H9 (cell line): ENCODE measurements around the gene MCM10. TPM values are rescaled to one million over a fixed set of nuclear protein-coding genes. Genes with fewer than 3 reads are reported as not detected.

Experiments used
- DNase-seq: peaks from one replicate; pipeline ENCODE4 v3.0.0-alpha.2; 2017
- H2AFZ ChIP-seq: one replicate; pipeline ENCODE4 v1.6.1; 2013; ENCODE audit warnings: mild to moderate bottlenecking, low read length, control low read depth, moderate library complexity
- H2AK5ac ChIP-seq: 2 replicates; pipeline ENCODE4 v1.6.1; 2013; ENCODE audit warnings: low read length, control low read depth, mixed read lengths; ENCODE audit not compliant: insufficient read length
- H2BK120ac ChIP-seq: one replicate; pipeline ENCODE4 v1.6.1; 2013; ENCODE audit warnings: low read depth, mild to moderate bottlenecking, low read length, control low read depth, inconsistent platforms; ENCODE audit not compliant: poor library complexity, severe bottlenecking
- H2BK12ac ChIP-seq: 2 replicates; pipeline ENCODE4 v1.6.1; 2013; ENCODE audit warnings: low read length, control low read depth, mixed read lengths, low read depth; ENCODE audit not compliant: insufficient read length
- H2BK15ac ChIP-seq: 2 replicates; pipeline ENCODE4 v1.6.1; 2013; ENCODE audit warnings: low read depth, low read length, control low read depth
- H2BK20ac ChIP-seq: one replicate; pipeline ENCODE4 v1.6.1; 2013; ENCODE audit warnings: low read depth, mild to moderate bottlenecking, low read length, control low read depth, inconsistent platforms; ENCODE audit not compliant: poor library complexity, severe bottlenecking
- H2BK5ac ChIP-seq: 2 replicates; pipeline ENCODE4 v1.6.1; 2013; ENCODE audit warnings: low read length, control low read depth, mixed read lengths; ENCODE audit not compliant: insufficient read length
- H3K14ac ChIP-seq: 2 replicates; pipeline ENCODE4 v1.6.1; 2013; ENCODE audit warnings: low read length, control low read depth; ENCODE audit not compliant: insufficient read depth
- H3K18ac ChIP-seq: 2 replicates; pipeline ENCODE4 v1.6.1; 2013; ENCODE audit warnings: low read depth, mild to moderate bottlenecking, mixed read lengths, low read length, control low read depth; ENCODE audit not compliant: insufficient read length
- H3K23ac ChIP-seq: 2 replicates; pipeline ENCODE4 v1.6.1; 2013; ENCODE audit warnings: low read length, control low read depth, mixed read lengths, low read depth; ENCODE audit not compliant: insufficient read length
- H3K23me2 ChIP-seq: 2 replicates; pipeline ENCODE4 v1.6.1; 2013; ENCODE audit warnings: low read depth, mild to moderate bottlenecking, mixed read lengths, low read length, control low read depth; ENCODE audit not compliant: insufficient read length, poor library complexity, severe bottlenecking
- H3K27ac ChIP-seq: 2 replicates; pipeline ENCODE4 v1.5.1; 2013; ENCODE audit warnings: low read length, control low read depth, mixed read lengths, low read depth; ENCODE audit not compliant: insufficient read length
- H3K27me3 ChIP-seq: 2 replicates; pipeline ENCODE4 v1.6.1; 2013; ENCODE audit warnings: low read length, control low read depth, inconsistent platforms; ENCODE audit not compliant: insufficient read depth
- H3K4ac ChIP-seq: 2 replicates; pipeline ENCODE4 v1.6.1; 2013; ENCODE audit warnings: low read depth, mild to moderate bottlenecking, control low read depth, inconsistent platforms, low read length, moderate library complexity
- H3K4me1 ChIP-seq: 2 replicates; pipeline ENCODE4 v1.6.1; 2013; ENCODE audit warnings: low read length, control low read depth, inconsistent platforms; ENCODE audit not compliant: insufficient read depth
- H3K4me2 ChIP-seq: 2 replicates; pipeline ENCODE4 v1.6.1; 2013; ENCODE audit warnings: low read length, control low read depth, mixed read lengths; ENCODE audit not compliant: insufficient read length, insufficient read depth
- H3K56ac ChIP-seq: 2 replicates; pipeline ENCODE4 v1.6.1; 2013; ENCODE audit warnings: low read depth, mild to moderate bottlenecking, mixed read lengths, low read length, control low read depth; ENCODE audit not compliant: insufficient read length
- H3K79me1 ChIP-seq: 2 replicates; pipeline ENCODE4 v1.6.1; 2013; ENCODE audit warnings: low read depth, mild to moderate bottlenecking, moderate library complexity, low read length, control low read depth, inconsistent platforms; ENCODE audit not compliant: insufficient read depth, poor library complexity, severe bottlenecking
- H3K79me2 ChIP-seq: 2 replicates; pipeline ENCODE4 v1.6.1; 2013; ENCODE audit warnings: low read length, control low read depth, inconsistent platforms; ENCODE audit not compliant: insufficient read depth
- H3K9ac ChIP-seq: 2 replicates; pipeline ENCODE4 v1.6.1; 2013; ENCODE audit warnings: low read length, control low read depth, mixed read lengths; ENCODE audit not compliant: insufficient read length; ENCODE audit errors: extremely low read depth
- H3K9me3 ChIP-seq: one replicate; pipeline ENCODE4 v1.6.1; 2013; ENCODE audit warnings: low read depth, low read length, inconsistent platforms; ENCODE audit not compliant: control insufficient read depth
- H3T11ph ChIP-seq: one replicate; pipeline ENCODE4 v1.6.1; 2013; ENCODE audit warnings: mild to moderate bottlenecking, low read length, control low read depth, inconsistent platforms
- H4K20me1 ChIP-seq: one replicate; pipeline ENCODE4 v1.6.1; 2013; ENCODE audit not compliant: control insufficient read depth, insufficient read length, insufficient read depth
- H4K5ac ChIP-seq: 2 replicates; pipeline ENCODE4 v1.6.1; 2013; ENCODE audit warnings: low read depth, mild to moderate bottlenecking, mixed read lengths, low read length, control low read depth; ENCODE audit not compliant: insufficient read length
- H4K8ac ChIP-seq: replicated peaks from 2 replicates; pipeline ENCODE4 v1.6.1; 2013; ENCODE audit warnings: low read length, control low read depth, mixed read lengths, low read depth; ENCODE audit not compliant: insufficient read length
- H4K91ac ChIP-seq: 2 replicates; pipeline ENCODE4 v1.6.1; 2013; ENCODE audit warnings: low read depth, mild to moderate bottlenecking, moderate library complexity, mixed read lengths, low read length, control low read depth; ENCODE audit not compliant: insufficient read length
- H3K27ac Mint-ChIP-seq, 3 experiments: 2 replicates in 2 of 3; 3 replicates in 1 of 3; pipeline ENCODE4 v1.8.0; 2020 to 2021; ENCODE audit warnings: mixed read lengths in 3 of 3, mild to moderate bottlenecking in 1 of 3, moderate library complexity in 1 of 3
- H3K27me3 Mint-ChIP-seq: 2 replicates; pipeline ENCODE4 v1.8.0; 2021; ENCODE audit warnings: low read depth, mild to moderate bottlenecking, moderate library complexity, mixed read lengths
- H3K36me3 Mint-ChIP-seq, 3 experiments: 2 replicates in 2 of 3; 3 replicates in 1 of 3; pipeline ENCODE4 v1.8.0; 2020 to 2021; ENCODE audit warnings: low read depth in 3 of 3, mixed read lengths in 3 of 3; ENCODE audit not compliant: insufficient read depth in 1 of 3
- H3K4me1 Mint-ChIP-seq, 2 experiments: 2 replicates each; pipeline ENCODE4 v1.8.0; 2020; ENCODE audit warnings: mixed read lengths in 2 of 2
- H3K4me3 Mint-ChIP-seq, 2 experiments: 2 replicates in 1 of 2; 3 replicates in 1 of 2; pipeline ENCODE4 v1.8.0; 2020 to 2021; ENCODE audit warnings: mild to moderate bottlenecking in 2 of 2, mixed read lengths in 2 of 2, moderate library complexity in 1 of 2
- H3K9me3 Mint-ChIP-seq, 2 experiments: 2 replicates in 1 of 2; 3 replicates in 1 of 2; pipeline ENCODE4 v1.8.0; 2020; ENCODE audit warnings: mild to moderate bottlenecking in 2 of 2, mixed read lengths in 2 of 2, moderate library complexity in 1 of 2
- WGBS: extraction: QIAGEN DNeasy Blood & Tissue Kit; methylation state at CpG from one replicate; pipeline ENCODE4 v1.1.7; 2013; ENCODE audit warnings: missing lambda C conversion rate, low lambda C conversion rate, mixed read lengths; ENCODE audit not compliant: insufficient read length; ENCODE audit errors: extremely low coverage; 5-methylcytosine and 5-hydroxymethylcytosine counted together
- total RNA-seq: library from RNA; stranded (reverse); gene quantifications from 2 replicates; pipeline ENCODE4 v1.2.1, GENCODE V29; 2021
- TF ChIP-seq, protein P1 (sequence below): fragments of 200-600 bp; sonication (generic); conservative IDR thresholded peaks from 3 replicates; pipeline ENCODE4 v1.8.0; 2021; ENCODE audit warnings: antibody characterized with exemption, mild to moderate bottlenecking

MCM10 gene
- total RNA-seq, 1 experiment from 2014 or later = 67.4 TPM

- H3K23me2 ChIP-seq = peaks cover 9% of the 10 kb centered on the region
- no peak overlapping the region for H3K56ac ChIP-seq
- H3K23ac ChIP-seq = no peak overlapping the region
- Mint-ChIP-seq H3K4me1 (peaks cover 9 to 12% of the 10 kb centered on the region in 2 experiments), H3K4me3 (peak overlapping the region in 1 of 2 experiments; percentile 65; a peak in 3 of 5 replicates), H3K36me3 (peaks cover 25 to 47% (median 40%) of the 10 kb centered on the region in 3 experiments; a peak in 6 of 7 replicates), H3K27ac (no peak overlapping the region; a peak in 1 of 7 replicates), H3K9me3 (no peaks in the 10 kb centered on the region), H3K27me3 (no peaks in the 10 kb centered on the region)
- no peaks in the 10 kb centered on the region; the same call in 1 of the 2 replicates for H3K4me1 ChIP-seq
- H3K4ac ChIP-seq = no peak overlapping the region
- H3K27ac ChIP-seq = no peak overlapping the region
- H3K79me2 ChIP-seq = peaks cover 25% of the 10 kb centered on the region; the same call in 1 of the 2 replicates
- H3K14ac ChIP-seq = no peak overlapping the region
- no peak overlapping the region for H3T11ph ChIP-seq
- H4K91ac ChIP-seq = no peak overlapping the region
- no peak overlapping the region for H3K18ac ChIP-seq
- H2BK120ac ChIP-seq = no peak overlapping the region
- H4K5ac ChIP-seq = no peak overlapping the region
- H2BK15ac ChIP-seq = no peak overlapping the region
- no peak overlapping the region for H2AK5ac ChIP-seq
- H3K4me2 ChIP-seq = no peak overlapping the region
- H3K79me1 ChIP-seq = peaks cover 18% of the 10 kb centered on the region
- no CpG with 5 or more reads among the region's 3 CpGs for WGBS
- no peak overlapping the region for H2BK20ac ChIP-seq
- H3K9me3 ChIP-seq = no peaks in the 10 kb centered on the region
- no peaks in the 10 kb centered on the region for H4K20me1 ChIP-seq
- no peak for DNase-seq
- TF ChIP-seq, protein P1, sequence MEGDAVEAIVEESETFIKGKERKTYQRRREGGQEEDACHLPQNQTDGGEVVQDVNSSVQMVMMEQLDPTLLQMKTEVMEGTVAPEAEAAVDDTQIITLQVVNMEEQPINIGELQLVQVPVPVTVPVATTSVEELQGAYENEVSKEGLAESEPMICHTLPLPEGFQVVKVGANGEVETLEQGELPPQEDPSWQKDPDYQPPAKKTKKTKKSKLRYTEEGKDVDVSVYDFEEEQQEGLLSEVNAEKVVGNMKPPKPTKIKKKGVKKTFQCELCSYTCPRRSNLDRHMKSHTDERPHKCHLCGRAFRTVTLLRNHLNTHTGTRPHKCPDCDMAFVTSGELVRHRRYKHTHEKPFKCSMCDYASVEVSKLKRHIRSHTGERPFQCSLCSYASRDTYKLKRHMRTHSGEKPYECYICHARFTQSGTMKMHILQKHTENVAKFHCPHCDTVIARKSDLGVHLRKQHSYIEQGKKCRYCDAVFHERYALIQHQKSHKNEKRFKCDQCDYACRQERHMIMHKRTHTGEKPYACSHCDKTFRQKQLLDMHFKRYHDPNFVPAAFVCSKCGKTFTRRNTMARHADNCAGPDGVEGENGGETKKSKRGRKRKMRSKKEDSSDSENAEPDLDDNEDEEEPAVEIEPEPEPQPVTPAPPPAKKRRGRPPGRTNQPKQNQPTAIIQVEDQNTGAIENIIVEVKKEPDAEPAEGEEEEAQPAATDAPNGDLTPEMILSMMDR = no peak
- H2AFZ ChIP-seq = no peak overlapping the region
- no peak overlapping the region for H4K8ac ChIP-seq
- no peak overlapping the region for H3K9ac ChIP-seq
- no peak overlapping the region for H2BK12ac ChIP-seq
- no peaks in the 10 kb centered on the region for H3K27me3 ChIP-seq
- H2BK5ac ChIP-seq = no peak overlapping the region
Measured at GRCh38 chr10:13163859-13164258, 2.5 kb downstream of the MCM10 start.
